ENCODE results near the gene ZNF574.
A peak's percentile ranks its signal among the peaks of the same experiment; 100 is the strongest.

GRCh38 chr19:42068756-42069571 lies 7.0 kb upstream of the ZNF574 start:
- no peak for TF ChIP-seq CTCF (IDR thresholded peaks at IDR 0.05; ENCODE audit: insufficient read depth, low read depth, low read length)
- TF ChIP-seq EZH2 (IDR thresholded peaks at IDR 0.05; ENCODE audit: insufficient read depth, low read length), result peak; percentile 79

All from astrocyte (in vitro differentiated cells and primary cell).